H1 (cell line): Measurements from ENCODE around the gene NLK. TPM values are rescaled to one million over a fixed set of nuclear protein-coding genes. Genes with fewer than 3 reads are reported as not detected.

Experiments
- polyA plus RNA-seq, 7 experiments: library from polyadenylated mRNA; depleted of rRNA in 3 of 7; stranded (reverse) in 5 of 7; unstranded in 2 of 7; fragments of >200 nt in 5 of 7; fragments of 200-250 nt in 2 of 7; gene quantifications; 1 replicate in 5 of 7; 2 replicates in 1 of 7; 4 replicates in 1 of 7; pipeline versions ENCODE4 v1.2.1 to v1.2.3, GENCODE V29; 2011 to 2013; ENCODE audit warnings: missing spikeins in 2 of 7, mixed read lengths in 2 of 7
- total RNA-seq: library from RNA; stranded (reverse); fragmentation: NEBNext Ultra II Directional; extraction: Animal tissue kit (Norgen Biotek cat#: 25700); gene quantifications from 2 replicates; pipeline ENCODE4 v1.2.1, GENCODE V29; 2021
- TF ChIP-seq, protein P1 (sequence below): fragments of 300-600 bp; sonication (generic); IDR thresholded peaks from 2 replicates; pipeline ENCODE4 v1.7.1; 2012; ENCODE audit warnings: low read length, moderate library complexity, mild to moderate bottlenecking, inconsistent platforms; ENCODE audit not compliant: insufficient replicate concordance

Gene NLK
- total and polyA plus RNA-seq, 2 of the 8 experiments (the other 6 are each of a cell fraction or from before 2014, with no cell fraction given), result 30.8 to 49.9 TPM

GRCh38 chr17:28118362-28118761, 75.9 kb downstream of the NLK start (continued):
- TF ChIP-seq, protein P1, sequence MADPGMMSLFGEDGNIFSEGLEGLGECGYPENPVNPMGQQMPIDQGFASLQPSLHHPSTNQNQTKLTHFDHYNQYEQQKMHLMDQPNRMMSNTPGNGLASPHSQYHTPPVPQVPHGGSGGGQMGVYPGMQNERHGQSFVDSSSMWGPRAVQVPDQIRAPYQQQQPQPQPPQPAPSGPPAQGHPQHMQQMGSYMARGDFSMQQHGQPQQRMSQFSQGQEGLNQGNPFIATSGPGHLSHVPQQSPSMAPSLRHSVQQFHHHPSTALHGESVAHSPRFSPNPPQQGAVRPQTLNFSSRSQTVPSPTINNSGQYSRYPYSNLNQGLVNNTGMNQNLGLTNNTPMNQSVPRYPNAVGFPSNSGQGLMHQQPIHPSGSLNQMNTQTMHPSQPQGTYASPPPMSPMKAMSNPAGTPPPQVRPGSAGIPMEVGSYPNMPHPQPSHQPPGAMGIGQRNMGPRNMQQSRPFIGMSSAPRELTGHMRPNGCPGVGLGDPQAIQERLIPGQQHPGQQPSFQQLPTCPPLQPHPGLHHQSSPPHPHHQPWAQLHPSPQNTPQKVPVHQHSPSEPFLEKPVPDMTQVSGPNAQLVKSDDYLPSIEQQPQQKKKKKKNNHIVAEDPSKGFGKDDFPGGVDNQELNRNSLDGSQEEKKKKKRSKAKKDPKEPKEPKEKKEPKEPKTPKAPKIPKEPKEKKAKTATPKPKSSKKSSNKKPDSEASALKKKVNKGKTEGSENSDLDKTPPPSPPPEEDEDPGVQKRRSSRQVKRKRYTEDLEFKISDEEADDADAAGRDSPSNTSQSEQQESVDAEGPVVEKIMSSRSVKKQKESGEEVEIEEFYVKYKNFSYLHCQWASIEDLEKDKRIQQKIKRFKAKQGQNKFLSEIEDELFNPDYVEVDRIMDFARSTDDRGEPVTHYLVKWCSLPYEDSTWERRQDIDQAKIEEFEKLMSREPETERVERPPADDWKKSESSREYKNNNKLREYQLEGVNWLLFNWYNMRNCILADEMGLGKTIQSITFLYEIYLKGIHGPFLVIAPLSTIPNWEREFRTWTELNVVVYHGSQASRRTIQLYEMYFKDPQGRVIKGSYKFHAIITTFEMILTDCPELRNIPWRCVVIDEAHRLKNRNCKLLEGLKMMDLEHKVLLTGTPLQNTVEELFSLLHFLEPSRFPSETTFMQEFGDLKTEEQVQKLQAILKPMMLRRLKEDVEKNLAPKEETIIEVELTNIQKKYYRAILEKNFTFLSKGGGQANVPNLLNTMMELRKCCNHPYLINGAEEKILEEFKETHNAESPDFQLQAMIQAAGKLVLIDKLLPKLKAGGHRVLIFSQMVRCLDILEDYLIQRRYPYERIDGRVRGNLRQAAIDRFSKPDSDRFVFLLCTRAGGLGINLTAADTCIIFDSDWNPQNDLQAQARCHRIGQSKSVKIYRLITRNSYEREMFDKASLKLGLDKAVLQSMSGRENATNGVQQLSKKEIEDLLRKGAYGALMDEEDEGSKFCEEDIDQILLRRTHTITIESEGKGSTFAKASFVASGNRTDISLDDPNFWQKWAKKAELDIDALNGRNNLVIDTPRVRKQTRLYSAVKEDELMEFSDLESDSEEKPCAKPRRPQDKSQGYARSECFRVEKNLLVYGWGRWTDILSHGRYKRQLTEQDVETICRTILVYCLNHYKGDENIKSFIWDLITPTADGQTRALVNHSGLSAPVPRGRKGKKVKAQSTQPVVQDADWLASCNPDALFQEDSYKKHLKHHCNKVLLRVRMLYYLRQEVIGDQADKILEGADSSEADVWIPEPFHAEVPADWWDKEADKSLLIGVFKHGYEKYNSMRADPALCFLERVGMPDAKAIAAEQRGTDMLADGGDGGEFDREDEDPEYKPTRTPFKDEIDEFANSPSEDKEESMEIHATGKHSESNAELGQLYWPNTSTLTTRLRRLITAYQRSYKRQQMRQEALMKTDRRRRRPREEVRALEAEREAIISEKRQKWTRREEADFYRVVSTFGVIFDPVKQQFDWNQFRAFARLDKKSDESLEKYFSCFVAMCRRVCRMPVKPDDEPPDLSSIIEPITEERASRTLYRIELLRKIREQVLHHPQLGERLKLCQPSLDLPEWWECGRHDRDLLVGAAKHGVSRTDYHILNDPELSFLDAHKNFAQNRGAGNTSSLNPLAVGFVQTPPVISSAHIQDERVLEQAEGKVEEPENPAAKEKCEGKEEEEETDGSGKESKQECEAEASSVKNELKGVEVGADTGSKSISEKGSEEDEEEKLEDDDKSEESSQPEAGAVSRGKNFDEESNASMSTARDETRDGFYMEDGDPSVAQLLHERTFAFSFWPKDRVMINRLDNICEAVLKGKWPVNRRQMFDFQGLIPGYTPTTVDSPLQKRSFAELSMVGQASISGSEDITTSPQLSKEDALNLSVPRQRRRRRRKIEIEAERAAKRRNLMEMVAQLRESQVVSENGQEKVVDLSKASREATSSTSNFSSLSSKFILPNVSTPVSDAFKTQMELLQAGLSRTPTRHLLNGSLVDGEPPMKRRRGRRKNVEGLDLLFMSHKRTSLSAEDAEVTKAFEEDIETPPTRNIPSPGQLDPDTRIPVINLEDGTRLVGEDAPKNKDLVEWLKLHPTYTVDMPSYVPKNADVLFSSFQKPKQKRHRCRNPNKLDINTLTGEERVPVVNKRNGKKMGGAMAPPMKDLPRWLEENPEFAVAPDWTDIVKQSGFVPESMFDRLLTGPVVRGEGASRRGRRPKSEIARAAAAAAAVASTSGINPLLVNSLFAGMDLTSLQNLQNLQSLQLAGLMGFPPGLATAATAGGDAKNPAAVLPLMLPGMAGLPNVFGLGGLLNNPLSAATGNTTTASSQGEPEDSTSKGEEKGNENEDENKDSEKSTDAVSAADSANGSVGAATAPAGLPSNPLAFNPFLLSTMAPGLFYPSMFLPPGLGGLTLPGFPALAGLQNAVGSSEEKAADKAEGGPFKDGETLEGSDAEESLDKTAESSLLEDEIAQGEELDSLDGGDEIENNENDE, result no peak
